Esophagus (tissue), 2 donors: Measurements from ENCODE around the gene CIC. TPM values are rescaled to one million over a fixed set of nuclear protein-coding genes. Genes with fewer than 3 reads are reported as not detected.

Experiments used
- H3K27ac ChIP-seq, 2 donors: one replicate each; pipeline ENCODE4 v1.5.1; 2013; ENCODE audit warnings: low read depth in 2 of 2, mild to moderate bottlenecking in 2 of 2, inconsistent platforms in 1 of 2, low read length in 1 of 2, moderate library complexity in 1 of 2
- H3K27me3 ChIP-seq, 2 donors: one replicate each; pipeline ENCODE4 v1.6.1; 2013; ENCODE audit warnings: low read length in 2 of 2, control low read depth in 1 of 2, mild to moderate bottlenecking in 1 of 2; ENCODE audit not compliant: insufficient read depth in 2 of 2, control insufficient read depth in 1 of 2
- H3K36me3 ChIP-seq, 2 donors: one replicate each; pipeline ENCODE4 v1.6.1; 2013; ENCODE audit warnings: low read length in 1 of 2; ENCODE audit not compliant: control insufficient read depth in 2 of 2, insufficient read depth in 2 of 2
- H3K4me1 ChIP-seq, 2 donors: one replicate each; pipeline ENCODE4 v1.6.1; 2013; ENCODE audit warnings: low read length in 1 of 2; ENCODE audit not compliant: control insufficient read depth in 2 of 2, insufficient read depth in 2 of 2
- H3K4me3 ChIP-seq, 2 donors: one replicate each; pipeline ENCODE4 v1.5.1; 2013; ENCODE audit warnings: low read length in 2 of 2, mild to moderate bottlenecking in 2 of 2, low read depth in 1 of 2, moderate library complexity in 1 of 2
- H3K9me3 ChIP-seq, 2 donors: one replicate each; pipeline ENCODE4 v1.6.1; 2013; ENCODE audit warnings: mild to moderate bottlenecking in 2 of 2, low read depth in 1 of 2, low read length in 1 of 2, moderate library complexity in 1 of 2; ENCODE audit not compliant: control insufficient read depth in 2 of 2, insufficient read depth in 1 of 2
- WGBS, 2 donors: extraction: QIAGEN DNeasy Blood & Tissue Kit; methylation state at CpG; one replicate each; pipeline ENCODE4 v1.1.7; 2013; 5-methylcytosine and 5-hydroxymethylcytosine counted together
- polyA plus RNA-seq, 2 donors: library from polyadenylated mRNA; stranded (reverse); fragments of 200-250 nt; gene quantifications; one replicate each; pipeline ENCODE4 v1.2.3, GENCODE V29; 2013
- donor health status: healthy with polysubstance abuse.
- donor health status: Bipolar disorder and iron deficiency.

Gene CIC
- polyA plus RNA-seq, 2 donors, result 20.6 to 35.2 TPM

GRCh38 chr19:42249149-42249750 is 19.8 kb upstream of the CIC start:
- Histone ChIP-seq H3K27ac (no peak overlapping the region), H3K4me1 (peaks cover 6 to 24% of the 10 kb centered on the region in 2 donors), H3K36me3 (peaks cover 0 to 7% of the 10 kb centered on the region in 2 donors), H3K4me3 (no peak overlapping the region), H3K9me3 (no peaks in the 10 kb centered on the region), H3K27me3 (no peaks in the 10 kb centered on the region)
- WGBS, 2 donors, result 80% methylated on average over 32 to 36 of the region's 36 CpGs

GRCh38 chr19:42249769-42250168 is 19.3 kb upstream of the CIC start:
- no peaks in the 10 kb centered on the region for H3K27me3 ChIP-seq
- peaks cover 0 to 7% of the 10 kb centered on the region in 2 donors for H3K36me3 ChIP-seq
- H3K4me3 ChIP-seq, result no peak overlapping the region
- WGBS, 2 donors, result 71 to 76% methylated on average over 6 of the region's 6 CpGs
- peaks cover 6 to 24% of the 10 kb centered on the region in 2 donors for H3K4me1 ChIP-seq
- H3K27ac ChIP-seq, result peak overlapping the region; percentile 62 to 99
- no peaks in the 10 kb centered on the region for H3K9me3 ChIP-seq

GRCh38 chr19:42250183-42250665 is 18.8 kb upstream of the CIC start:
- Histone ChIP-seq H3K4me1 (peaks cover 6 to 22% of the 10 kb centered on the region in 2 donors), H3K27ac (peak overlapping the region; percentile 62 to 99), H3K4me3 (no peak overlapping the region), H3K9me3 (no peaks in the 10 kb centered on the region), H3K27me3 (no peaks in the 10 kb centered on the region), H3K36me3 (peaks cover 0 to 7% of the 10 kb centered on the region in 2 donors)
- WGBS, 2 donors, result 59 to 64% methylated on average over 15 of the region's 15 CpGs

- H3K4me3 ChIP-seq, result no peak overlapping the region
- no peaks in the 10 kb centered on the region for H3K9me3 ChIP-seq
- no peaks in the 10 kb centered on the region for H3K27me3 ChIP-seq
- H3K4me1 ChIP-seq, result peaks cover 6 to 24% of the 10 kb centered on the region in 2 donors
- 13 to 21% methylated on average over 15 to 19 of the region's 19 CpGs for WGBS, 2 donors
- peak overlapping the region; percentile 96 to 99 for H3K27ac ChIP-seq
- peaks cover 0 to 7% of the 10 kb centered on the region in 2 donors for H3K36me3 ChIP-seq
Measured at GRCh38 chr19:42250666-42251531, 18.2 kb upstream of the CIC start.

- Histone ChIP-seq H3K4me3 (peak overlapping the region in 1 of 2 donors; percentile 76), H3K27me3 (no peaks in the 10 kb centered on the region), H3K4me1 (peaks cover 6 to 24% of the 10 kb centered on the region in 2 donors), H3K27ac (peak overlapping the region; percentile 96 to 99), H3K36me3 (peaks cover 0 to 7% of the 10 kb centered on the region in 2 donors), H3K9me3 (no peaks in the 10 kb centered on the region)
- 56 to 62% methylated on average over 4 of the region's 4 CpGs for WGBS, 2 donors
Measured at GRCh38 chr19:42251572-42252358, 17.3 kb upstream of the CIC start.

DNA sequence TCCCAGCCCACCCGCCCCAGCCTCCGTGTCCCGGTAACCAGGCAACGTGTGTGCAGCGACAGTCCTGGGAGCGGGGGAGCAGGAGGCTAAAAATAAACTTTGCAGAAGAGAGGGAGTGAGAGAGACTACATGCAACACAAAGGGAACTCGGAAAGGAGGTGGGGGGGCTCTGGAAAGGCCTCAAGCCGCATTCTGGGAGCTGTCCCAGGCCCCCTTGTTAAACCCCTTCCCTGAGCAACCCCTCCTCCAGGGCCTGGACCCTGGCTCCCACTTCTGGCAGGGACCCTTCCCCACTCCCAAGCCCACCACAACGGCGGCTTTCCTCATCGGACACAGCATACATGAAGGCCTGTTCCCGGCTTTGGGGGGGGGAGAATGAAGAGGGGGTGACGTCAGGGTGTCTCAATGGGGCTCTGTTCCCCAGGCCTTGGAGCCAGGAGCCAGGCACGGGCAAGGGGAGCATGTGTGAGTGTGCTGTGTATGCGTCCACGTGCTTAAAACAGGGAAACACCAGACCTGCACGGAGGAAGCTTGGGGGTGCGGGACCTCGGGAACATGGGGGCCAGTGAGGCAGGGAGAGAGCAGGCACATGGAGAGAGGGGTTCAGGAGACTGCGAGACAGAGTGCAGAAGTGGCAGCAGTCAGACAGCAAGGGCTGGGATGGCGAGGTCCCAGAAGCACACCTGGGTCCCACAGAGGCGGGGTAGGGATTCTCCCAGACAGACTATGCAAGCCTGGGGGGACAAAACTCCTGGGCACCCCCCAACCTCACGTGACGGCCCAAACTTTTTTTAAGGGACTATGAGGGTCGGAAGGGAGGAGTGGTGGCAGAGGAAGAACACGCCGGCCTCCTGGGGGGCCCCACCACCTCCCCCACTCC is 16.4 kb upstream of the CIC start:
- WGBS, 2 donors, result 7 to 10% methylated on average over 25 to 27 of the region's 27 CpGs
- peaks cover 0 to 7% of the 10 kb centered on the region in 2 donors for H3K36me3 ChIP-seq
- H3K27me3 ChIP-seq, result no peaks in the 10 kb centered on the region
- H3K4me3 ChIP-seq, result peak overlapping the region; percentile 73 to 76
- no peaks in the 10 kb centered on the region for H3K9me3 ChIP-seq
- peaks cover 6 to 24% of the 10 kb centered on the region in 2 donors for H3K4me1 ChIP-seq
- H3K27ac ChIP-seq, result peak overlapping the region; percentile 96 to 99

DNA sequence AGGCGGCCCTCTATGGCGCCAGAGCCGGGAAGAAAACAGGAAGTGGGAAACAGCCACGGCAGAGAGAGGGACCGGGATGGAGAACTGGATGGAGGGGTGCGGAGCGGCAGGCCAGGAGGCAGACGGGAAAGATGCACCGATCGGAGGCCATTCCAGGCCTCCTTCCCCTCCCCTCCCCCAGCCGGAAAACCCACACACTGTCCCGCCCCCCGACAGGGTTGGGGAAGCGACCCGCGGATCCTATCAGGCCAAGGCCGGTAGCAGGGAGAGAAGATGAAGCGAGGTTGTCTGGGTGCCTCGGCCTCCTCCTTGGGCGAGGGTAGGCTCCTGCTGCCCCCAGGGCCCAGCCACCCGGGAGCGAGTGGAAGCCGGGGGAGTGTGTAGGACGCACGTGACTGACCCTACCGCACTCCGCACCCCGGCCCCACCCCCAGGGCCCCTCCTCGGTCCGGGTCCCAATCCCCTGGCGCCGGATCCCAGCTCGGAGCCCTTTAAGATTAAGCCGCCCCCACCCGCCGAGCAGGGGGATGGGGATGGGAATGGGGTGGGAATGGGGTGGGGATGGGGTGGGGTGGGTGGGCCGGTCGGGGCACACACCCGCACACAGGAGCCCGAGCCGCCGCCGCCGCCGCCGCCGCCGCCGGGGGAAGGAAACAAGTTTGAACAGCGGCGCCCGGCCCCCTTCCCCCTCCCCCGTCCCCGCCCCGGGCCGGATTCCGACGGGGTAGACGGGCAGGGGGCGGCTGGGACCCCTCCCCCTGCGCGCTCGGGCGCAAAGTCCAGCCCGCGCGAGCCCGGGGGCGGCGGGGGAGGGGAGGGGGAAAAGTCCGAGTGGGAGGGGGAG is 15.6 kb upstream of the CIC start:
- H3K27me3 ChIP-seq, result no peaks in the 10 kb centered on the region
- H3K4me1 ChIP-seq, result peaks cover 6 to 24% of the 10 kb centered on the region in 2 donors
- WGBS, 2 donors, result 1% methylated on average over 26 to 65 of the region's 71 CpGs
- H3K9me3 ChIP-seq, result no peaks in the 10 kb centered on the region
- H3K27ac ChIP-seq, result peak overlapping the region; percentile 96 to 99
- peaks cover 0 to 7% of the 10 kb centered on the region in 2 donors for H3K36me3 ChIP-seq
- H3K4me3 ChIP-seq, result peak overlapping the region; percentile 76 to 93

GRCh38 chr19:42254089-42254849 is 14.8 kb upstream of the CIC start:
- no peaks in the 10 kb centered on the region for H3K9me3 ChIP-seq
- H3K4me1 ChIP-seq, result peaks cover 6 to 24% of the 10 kb centered on the region in 2 donors
- WGBS, 2 donors, result 0 to 1% methylated on average over 55 to 70 of the region's 70 CpGs
- no peaks in the 10 kb centered on the region for H3K36me3 ChIP-seq
- peak overlapping the region; percentile 76 to 93 for H3K4me3 ChIP-seq
- H3K27ac ChIP-seq, result peak overlapping the region; percentile 96 to 99
- no peaks in the 10 kb centered on the region for H3K27me3 ChIP-seq
